GM18499 (cell line): ENCODE data around the gene DENND4B.
"Not testable (repeated sequence)": the region's sequence is repeated elsewhere in the genome, so short reads cannot be mapped to it uniquely, and the experiment has no call there.

ENCODE experiments used
- ATAC-seq: cut with Tn5 transposase; IDR thresholded peaks from one replicate; pipeline ENCODE4 v1.9.1; 2021; ENCODE audit warnings: moderate number of reproducible peaks; ENCODE audit not compliant: insufficient read depth, unreplicated experiment

Gene DENND4B, protein sequence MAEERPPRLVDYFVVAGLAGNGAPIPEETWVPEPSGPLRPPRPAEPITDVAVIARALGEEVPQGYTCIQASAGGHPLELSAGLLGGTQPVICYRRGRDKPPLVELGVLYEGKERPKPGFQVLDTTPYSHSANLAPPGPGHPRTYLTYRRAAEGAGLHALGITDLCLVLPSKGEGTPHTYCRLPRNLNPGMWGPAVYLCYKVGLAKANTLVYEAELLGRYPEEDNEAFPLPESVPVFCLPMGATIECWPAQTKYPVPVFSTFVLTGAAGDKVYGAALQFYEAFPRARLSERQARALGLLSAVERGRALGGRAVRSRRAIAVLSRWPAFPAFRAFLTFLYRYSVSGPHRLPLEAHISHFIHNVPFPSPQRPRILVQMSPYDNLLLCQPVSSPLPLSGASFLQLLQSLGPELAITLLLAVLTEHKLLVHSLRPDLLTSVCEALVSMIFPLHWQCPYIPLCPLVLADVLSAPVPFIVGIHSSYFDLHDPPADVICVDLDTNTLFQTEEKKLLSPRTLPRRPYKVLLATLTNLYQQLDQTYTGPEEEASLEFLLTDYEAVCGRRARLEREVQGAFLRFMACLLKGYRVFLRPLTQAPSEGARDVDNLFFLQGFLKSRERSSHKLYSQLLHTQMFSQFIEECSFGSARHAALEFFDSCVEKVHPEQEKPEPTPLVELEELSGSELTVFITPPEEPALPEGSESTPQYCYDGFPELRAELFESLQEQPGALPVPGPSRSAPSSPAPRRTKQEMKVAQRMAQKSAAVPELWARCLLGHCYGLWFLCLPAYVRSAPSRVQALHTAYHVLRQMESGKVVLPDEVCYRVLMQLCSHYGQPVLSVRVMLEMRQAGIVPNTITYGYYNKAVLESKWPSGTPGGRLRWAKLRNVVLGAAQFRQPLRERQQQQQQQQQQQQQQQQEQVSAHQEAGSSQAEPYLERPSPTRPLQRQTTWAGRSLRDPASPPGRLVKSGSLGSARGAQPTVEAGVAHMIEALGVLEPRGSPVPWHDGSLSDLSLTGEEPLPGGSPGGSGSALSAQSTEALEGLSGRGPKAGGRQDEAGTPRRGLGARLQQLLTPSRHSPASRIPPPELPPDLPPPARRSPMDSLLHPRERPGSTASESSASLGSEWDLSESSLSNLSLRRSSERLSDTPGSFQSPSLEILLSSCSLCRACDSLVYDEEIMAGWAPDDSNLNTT (N-terminal part only)

DNA sequence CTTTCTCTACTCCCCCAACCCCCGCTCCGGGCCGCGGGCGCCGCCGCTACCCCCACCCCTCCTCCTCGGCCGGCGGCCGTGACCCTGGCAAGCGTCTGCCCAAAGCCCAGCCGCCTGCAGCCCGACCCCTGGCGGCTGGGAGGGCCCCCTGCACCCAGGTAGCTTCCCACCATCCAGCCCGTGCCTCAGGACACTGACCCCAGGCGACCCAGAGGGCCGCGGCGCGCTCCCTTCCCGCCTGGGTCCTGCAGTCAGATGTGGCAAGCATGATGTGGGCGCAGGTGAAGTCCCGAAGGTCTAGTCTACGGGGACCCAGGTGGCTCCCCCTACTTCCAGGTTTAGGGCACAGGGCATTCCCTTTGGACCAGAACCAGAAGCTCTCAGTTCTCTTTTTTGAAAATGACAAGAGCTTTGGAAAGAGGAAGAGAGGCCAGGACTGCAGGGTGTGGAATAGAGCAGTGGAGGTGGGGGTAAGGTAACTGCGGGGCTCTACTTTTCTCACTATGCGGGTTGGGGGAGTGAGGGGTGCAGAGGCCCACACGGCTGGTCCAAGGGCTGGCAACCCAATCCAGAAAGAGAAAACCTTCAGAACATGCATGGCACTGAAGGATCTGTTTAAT is at the start of gene DENND4B:
DENND4B (minus strand) TSS at position 97 of the 620 bp plus-strand sequence. CDS start 2,344 bp downstream, outside the sequence.
- peak; percentile 29 for ATAC-seq

DNA sequence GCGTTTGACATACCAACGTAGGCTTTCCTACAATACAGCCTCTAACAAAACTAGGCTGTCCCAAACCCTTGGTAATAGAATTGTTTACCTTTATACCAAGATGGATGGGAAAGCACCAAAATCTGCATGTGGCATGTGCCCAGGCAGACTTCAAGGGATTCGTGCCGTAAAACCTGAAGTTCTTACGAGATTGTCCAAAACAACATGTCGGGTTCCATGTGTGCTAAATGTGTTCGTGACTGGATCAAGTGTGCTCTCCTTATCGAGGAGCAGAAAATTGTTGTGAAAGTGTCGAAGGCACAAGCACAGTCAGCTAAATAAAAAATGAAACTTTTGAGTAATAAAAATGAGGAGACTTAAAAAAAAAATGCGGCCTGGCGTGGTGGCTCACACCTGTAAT is 49.1 kb upstream of the DENND4B start:
- ATAC-seq: no peak

GRCh38 chr1:153995202-153995601 is 48.7 kb upstream of the DENND4B start:
- ATAC-seq: no peak

- no peak for ATAC-seq
Measured at GRCh38 chr1:153991806-153992205, 45.3 kb upstream of the DENND4B start.

DNA sequence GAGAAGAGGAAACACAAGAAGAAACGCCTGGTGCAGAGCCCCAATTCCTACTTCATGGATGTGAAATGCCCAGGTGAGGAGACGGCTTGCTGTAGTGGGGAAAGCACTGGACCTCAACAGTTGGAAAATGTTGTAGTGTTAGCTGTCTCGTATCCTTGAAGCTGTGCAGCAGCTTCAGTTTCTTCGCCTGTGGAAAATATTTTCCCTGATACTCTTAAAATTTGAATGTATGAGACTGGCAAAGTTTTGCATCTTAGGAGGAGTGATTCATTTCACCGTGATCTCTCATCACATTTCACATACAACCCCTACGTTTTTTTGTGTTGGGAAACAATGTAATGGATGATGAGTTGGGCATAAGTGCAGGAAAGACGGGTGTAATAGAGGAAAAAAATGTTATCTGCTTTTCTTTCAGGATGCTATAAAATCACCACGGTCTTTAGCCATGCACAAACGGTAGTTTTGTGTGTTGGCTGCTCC is 44.7 kb upstream of the DENND4B start:
- no peak for ATAC-seq

GRCh38 chr1:153990468-153991150 is 44.1 kb upstream of the DENND4B start, which contains the start of gene RPS27:
TSS of gene RPS27 (plus strand) at chr1:153990762. CDS start at chr1:153990797, 35 bp downstream.
- peak; percentile 63 for ATAC-seq

DNA sequence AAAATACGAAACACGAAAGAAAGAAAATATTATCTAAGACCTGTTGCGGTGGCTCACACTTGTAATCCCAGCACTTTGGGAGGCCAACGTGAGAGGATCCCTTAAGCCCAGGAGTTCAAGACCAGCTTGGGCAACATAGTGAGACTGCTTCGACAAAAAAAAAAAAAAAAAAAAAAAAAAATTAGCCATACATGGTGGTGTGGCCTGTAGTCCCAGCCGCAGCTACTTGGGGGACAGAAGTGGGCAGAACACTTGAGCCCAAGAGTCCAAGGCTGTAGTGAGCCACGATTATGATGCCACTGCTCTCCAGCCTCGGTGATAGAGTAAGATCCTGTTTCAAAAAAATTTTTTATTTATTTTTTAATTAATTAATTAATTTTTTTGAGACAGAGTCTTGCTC is 41.1 kb upstream of the DENND4B start:
- no peak for ATAC-seq

GRCh38 chr1:153985941-153986761 is 39.6 kb upstream of the DENND4B start, which contains the start of gene RAB13:
TSS of gene RAB13 (minus strand) at chr1:153986339. CDS start at chr1:153986236, 103 bp downstream.
- ATAC-seq: no peak

- no peak for ATAC-seq
Measured at GRCh38 chr1:153985341-153985912, 38.9 kb upstream of the DENND4B start.

- no peak for ATAC-seq
Measured at GRCh38 chr1:153984123-153984894, 37.8 kb upstream of the DENND4B start.

DNA sequence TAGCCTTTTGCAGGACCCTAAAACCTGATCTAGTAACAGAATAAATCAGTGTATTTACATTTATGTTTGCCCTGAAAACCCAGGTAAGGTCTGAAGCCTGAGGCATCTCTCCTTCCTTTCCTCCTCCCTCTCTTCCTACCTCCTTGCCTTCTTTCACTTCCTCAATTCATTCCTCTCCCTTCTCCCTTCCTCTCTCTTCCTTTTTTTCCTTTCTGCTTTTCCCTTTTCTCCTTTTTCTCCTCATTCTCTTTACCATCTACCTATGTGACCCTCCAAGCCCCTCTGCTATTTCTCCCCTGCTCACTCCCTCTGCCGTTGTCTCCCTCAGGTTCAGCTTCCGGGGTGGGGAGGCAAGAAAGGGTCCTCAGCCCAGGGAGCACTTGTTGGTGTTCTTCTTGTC is 35.2 kb upstream of the DENND4B start:
- not testable (repeated sequence) for ATAC-seq

DNA sequence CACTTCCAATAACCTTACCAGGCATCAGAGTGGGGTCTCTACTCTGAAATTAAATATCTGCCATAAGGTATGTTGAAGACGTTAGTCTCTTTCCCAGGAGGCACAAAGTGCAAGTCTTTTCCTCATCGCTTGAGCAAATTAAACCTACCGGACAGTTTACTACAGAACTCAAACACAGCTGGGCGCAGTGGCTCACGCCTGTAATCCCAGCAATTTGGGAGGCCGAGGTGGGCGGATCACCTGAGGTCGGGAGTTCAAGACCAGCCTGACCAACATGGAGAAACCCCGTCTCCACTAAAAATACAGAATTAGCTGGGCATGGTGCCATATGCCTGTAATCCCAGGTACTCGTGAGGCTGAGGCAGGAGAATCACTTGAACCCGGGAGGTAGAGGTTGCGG is 32.6 kb upstream of the DENND4B start:
- ATAC-seq: not testable (repeated sequence)

GRCh38 chr1:153978274-153978909 is 31.9 kb upstream of the DENND4B start:
- ATAC-seq: no peak

DNA sequence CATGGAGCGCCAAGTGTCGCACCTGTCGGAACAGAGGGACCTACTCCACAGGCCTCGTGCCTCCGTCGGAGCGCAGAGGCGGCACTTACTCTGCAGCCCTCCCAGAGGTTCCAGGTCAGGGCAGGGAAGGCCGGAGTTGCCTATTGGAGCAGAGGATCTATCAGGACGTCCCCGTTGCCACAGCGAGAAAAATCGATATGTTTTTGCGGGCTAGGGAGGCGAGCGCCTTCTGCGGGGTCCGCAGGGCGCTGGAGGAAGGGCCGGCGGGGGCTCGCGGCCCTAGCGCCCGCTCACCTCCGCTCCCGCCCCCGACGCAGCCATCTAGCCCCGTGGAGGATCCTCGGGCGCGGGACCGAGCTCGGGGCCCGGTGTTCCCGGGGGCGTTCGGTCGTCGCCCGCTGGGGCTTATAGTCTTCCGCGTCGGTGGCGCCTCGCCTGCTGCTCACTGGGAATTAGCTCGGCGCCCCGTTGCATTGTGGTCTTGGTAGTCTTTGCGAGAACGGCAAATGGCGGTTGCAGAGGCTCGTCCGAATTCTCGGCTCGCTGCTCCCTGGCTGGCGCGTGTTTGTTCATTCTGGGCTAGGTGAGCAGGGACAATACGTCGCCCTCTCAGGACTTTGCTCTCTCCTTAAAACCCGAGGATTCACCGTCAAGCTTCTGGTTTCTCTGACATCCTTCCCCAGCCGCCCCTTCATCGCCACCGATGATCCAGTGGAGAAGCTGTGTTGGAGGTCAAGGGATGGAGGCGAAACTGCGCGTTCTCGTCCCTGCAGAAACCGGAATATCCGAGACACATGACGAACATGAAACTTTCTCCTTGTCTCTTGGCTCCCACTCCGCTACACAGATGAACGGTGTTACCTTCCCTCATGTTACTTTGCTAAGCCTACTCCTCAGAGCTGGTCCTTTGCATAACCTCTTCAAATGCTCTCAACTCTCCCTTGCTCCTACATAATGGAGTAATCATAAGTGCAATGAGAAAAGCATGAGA is 31.0 kb upstream of the DENND4B start, which contains the start of gene JTB:
JTB (minus strand) TSS at position 425 of the 991 bp plus-strand sequence; CDS start at position 3, 422 bp downstream.
- ATAC-seq: no peak

DNA sequence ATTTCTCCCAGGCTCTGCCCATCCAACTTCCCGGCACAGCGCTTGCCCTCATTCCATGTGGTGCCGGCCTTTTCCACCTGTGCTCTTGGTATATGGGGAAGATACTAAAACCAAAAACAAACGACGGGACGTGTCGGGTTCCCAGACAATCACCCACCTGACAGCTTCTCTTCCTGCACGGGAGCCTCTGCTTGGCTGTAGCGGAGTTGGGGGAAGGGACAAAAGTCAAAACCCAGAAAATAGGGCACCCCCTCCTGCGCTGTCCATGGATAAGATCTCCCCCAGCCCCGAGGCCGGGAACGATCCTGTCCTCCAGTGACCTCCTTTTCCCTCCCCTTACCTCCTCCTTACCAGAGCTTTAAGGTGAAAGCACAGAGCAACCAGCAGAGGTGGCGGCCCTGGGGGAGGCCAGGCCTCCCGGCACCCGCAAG is 30.3 kb upstream of the DENND4B start:
- ATAC-seq: no peak
